Osteoblast (primary cell): ENCODE data around the gene MTFR2. TPM values are rescaled to one million over a fixed set of nuclear protein-coding genes. Genes with fewer than 3 reads are reported as not detected.

Experiments
- DNase-seq: peaks from one replicate; pipeline ENCODE4 v3.0.0; 2011; ENCODE audit warnings: low spot score, mixed read lengths; ENCODE audit not compliant: insufficient read length; ENCODE audit errors: missing footprints
- H2AFZ ChIP-seq: 2 replicates; pipeline ENCODE4 v1.6.0; 2011; ENCODE audit warnings: mild to moderate bottlenecking, low read length
- H3K27ac ChIP-seq: 2 replicates; pipeline ENCODE4 v1.5.1; 2011; ENCODE audit warnings: mild to moderate bottlenecking, low read depth, low read length, moderate library complexity
- H3K27me3 ChIP-seq: 2 replicates; pipeline ENCODE4 v1.6.0; 2012; ENCODE audit warnings: mild to moderate bottlenecking, control low read depth, inconsistent platforms, low read length, moderate library complexity; ENCODE audit not compliant: insufficient read depth
- H3K36me3 ChIP-seq: 2 replicates; pipeline ENCODE4 v1.5.1; 2011; ENCODE audit warnings: mild to moderate bottlenecking, low read length, control low read depth, moderate library complexity; ENCODE audit not compliant: insufficient read depth
- H3K4me1 ChIP-seq: 2 replicates; pipeline ENCODE4 v1.5.1; 2011; ENCODE audit warnings: mild to moderate bottlenecking, low read length, control low read depth, moderate library complexity; ENCODE audit not compliant: insufficient read depth
- H3K4me2 ChIP-seq: 2 replicates; pipeline ENCODE4 v1.6.0; 2011; ENCODE audit warnings: mild to moderate bottlenecking, low read length; ENCODE audit not compliant: insufficient read depth
- H3K4me3 ChIP-seq: fragments of 200-600 bp; sonication (generic); 3 replicates; pipeline ENCODE4 v1.5.1; 2012; ENCODE audit warnings: mild to moderate bottlenecking, low read length, inconsistent platforms; ENCODE audit not compliant: insufficient read depth
- H3K79me2 ChIP-seq: 2 replicates; pipeline ENCODE4 v1.6.0; 2012; ENCODE audit warnings: mild to moderate bottlenecking, low read length, control low read depth, inconsistent platforms; ENCODE audit not compliant: insufficient read depth
- H3K9me3 ChIP-seq: 2 replicates; pipeline ENCODE4 v1.5.1; 2011; ENCODE audit warnings: low read depth, low read length, control low read depth
- H4K20me1 ChIP-seq: 2 replicates; pipeline ENCODE4 v1.6.0; 2012; ENCODE audit warnings: mild to moderate bottlenecking, low read length, control low read depth; ENCODE audit not compliant: insufficient read depth
- total RNA-seq: library from RNA; depleted of rRNA; stranded (reverse); fragments of >200 nt; gene quantifications from 2 replicates; pipeline ENCODE4 v1.2.3, GENCODE V29; 2012
- TF ChIP-seq, protein P1 (sequence below): IDR thresholded peaks from 2 replicates; pipeline ENCODE4 v1.5.1; 2011; ENCODE audit warnings: mild to moderate bottlenecking, low read depth, low read length, moderate library complexity; ENCODE audit errors: extremely low read depth

The MTFR2 gene
- total RNA-seq, 1 donor: 0.72 TPM

DNA sequence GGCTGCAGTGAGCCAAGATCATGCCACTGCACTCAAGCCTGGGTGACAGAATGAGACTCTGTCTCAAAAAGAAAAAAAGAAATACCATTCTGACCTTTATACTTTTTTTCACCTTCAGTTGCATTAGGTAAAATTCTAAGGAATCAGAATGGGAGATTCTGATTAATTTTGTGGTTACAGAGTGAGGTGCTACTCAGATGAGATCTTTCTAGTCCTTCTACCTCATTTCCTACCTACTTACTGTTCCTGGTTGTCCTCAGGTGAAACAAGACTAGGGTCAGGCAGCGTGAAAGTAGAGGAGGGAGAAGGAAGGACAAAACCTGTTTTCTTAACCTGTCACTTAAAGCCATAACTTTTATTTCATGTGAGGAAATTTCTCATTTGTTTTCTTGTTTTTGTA, 63.7 kb downstream of the MTFR2 start:
- Histone ChIP-seq H3K4me1 (no peaks in the 10 kb centered on the region), H3K36me3 (peaks cover 57% of the 10 kb centered on the region), H3K27ac (no peak overlapping the region), H3K27me3 (no peaks in the 10 kb centered on the region), H3K79me2 (no peaks in the 10 kb centered on the region), H3K4me3 (no peak overlapping the region), H3K4me2 (no peak overlapping the region), H3K9me3 (no peaks in the 10 kb centered on the region), H2AFZ (no peak overlapping the region), H4K20me1 (no peaks in the 10 kb centered on the region)
- no peak for DNase-seq
- TF ChIP-seq, protein P1, sequence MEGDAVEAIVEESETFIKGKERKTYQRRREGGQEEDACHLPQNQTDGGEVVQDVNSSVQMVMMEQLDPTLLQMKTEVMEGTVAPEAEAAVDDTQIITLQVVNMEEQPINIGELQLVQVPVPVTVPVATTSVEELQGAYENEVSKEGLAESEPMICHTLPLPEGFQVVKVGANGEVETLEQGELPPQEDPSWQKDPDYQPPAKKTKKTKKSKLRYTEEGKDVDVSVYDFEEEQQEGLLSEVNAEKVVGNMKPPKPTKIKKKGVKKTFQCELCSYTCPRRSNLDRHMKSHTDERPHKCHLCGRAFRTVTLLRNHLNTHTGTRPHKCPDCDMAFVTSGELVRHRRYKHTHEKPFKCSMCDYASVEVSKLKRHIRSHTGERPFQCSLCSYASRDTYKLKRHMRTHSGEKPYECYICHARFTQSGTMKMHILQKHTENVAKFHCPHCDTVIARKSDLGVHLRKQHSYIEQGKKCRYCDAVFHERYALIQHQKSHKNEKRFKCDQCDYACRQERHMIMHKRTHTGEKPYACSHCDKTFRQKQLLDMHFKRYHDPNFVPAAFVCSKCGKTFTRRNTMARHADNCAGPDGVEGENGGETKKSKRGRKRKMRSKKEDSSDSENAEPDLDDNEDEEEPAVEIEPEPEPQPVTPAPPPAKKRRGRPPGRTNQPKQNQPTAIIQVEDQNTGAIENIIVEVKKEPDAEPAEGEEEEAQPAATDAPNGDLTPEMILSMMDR: no peak

DNA sequence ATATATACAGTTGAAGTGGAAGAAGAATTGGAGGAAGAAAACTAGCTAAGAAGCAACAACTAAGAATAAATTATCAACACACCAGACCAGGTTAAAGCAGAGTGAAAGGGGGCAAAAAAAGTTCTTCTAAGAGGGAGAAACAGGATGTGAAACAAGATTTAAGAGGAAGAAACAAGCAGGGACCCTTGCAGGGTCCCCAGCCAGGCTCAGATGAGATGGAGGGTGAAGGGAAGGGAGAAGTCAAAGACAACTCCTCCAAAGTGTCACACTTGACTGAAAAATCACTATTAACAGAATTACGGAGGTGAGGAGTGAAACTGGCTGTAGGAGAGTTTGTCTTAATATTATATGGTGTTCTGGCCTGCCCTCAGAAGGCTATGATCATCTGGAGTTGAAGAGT, 65.4 kb downstream of the MTFR2 start:
- H3K4me1 ChIP-seq: peaks cover 9% of the 10 kb centered on the region
- H3K27ac ChIP-seq: no peak overlapping the region
- H4K20me1 ChIP-seq: no peaks in the 10 kb centered on the region
- no peak overlapping the region for H3K4me2 ChIP-seq
- TF ChIP-seq, protein P1: no peak
- H3K36me3 ChIP-seq: peaks cover 63% of the 10 kb centered on the region
- no peaks in the 10 kb centered on the region for H3K9me3 ChIP-seq
- H3K79me2 ChIP-seq: no peaks in the 10 kb centered on the region
- no peak overlapping the region for H2AFZ ChIP-seq
- no peak for DNase-seq
- H3K4me3 ChIP-seq: no peak overlapping the region
- no peaks in the 10 kb centered on the region for H3K27me3 ChIP-seq

DNA sequence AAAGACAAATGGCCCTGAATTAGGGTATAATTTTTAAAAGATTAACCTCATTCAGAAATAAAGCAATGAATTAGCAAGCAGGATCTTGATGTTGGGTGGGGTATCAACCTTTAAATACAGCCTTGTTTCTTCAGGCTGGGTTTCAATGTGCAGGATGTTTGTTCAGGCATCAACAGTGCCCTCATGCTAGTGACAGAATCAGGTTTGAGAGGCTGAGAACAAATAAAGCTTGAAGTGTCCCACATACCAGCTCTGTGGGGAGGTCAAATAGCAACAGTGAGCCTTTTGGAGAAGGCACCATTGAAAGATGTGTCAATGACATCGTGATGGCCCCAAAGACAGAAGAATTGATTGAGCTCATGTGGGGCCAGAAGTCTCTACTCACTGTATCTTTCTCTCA, 68.2 kb downstream of the MTFR2 start:
- DNase-seq: no peak
- H3K4me2 ChIP-seq: no peak overlapping the region
- H2AFZ ChIP-seq: no peak overlapping the region
- peaks cover 9% of the 10 kb centered on the region for H3K4me1 ChIP-seq
- no peaks in the 10 kb centered on the region for H4K20me1 ChIP-seq
- H3K27ac ChIP-seq: no peak overlapping the region
- no peaks in the 10 kb centered on the region for H3K79me2 ChIP-seq
- H3K9me3 ChIP-seq: no peaks in the 10 kb centered on the region
- TF ChIP-seq, protein P1: no peak
- peaks cover 41% of the 10 kb centered on the region for H3K36me3 ChIP-seq
- no peak overlapping the region for H3K4me3 ChIP-seq
- H3K27me3 ChIP-seq: no peaks in the 10 kb centered on the region

DNA sequence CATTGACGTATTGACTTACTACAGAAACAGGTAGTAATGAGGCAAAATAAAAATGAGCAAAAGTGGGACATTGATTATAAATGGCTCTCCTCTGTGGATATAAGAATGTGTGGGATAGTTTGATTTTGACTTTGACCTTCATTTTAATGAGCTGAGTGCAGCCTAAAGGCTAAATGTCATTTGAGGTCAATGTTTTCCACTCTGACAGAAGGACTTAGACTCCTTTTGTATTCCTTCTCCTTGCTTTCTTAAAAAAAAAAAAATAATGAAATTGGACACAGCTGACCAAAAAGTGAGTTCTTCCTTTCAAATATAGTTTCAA, 68.6 kb downstream of the MTFR2 start:
- Histone ChIP-seq H2AFZ (no peak overlapping the region), H3K4me2 (no peak overlapping the region), H3K79me2 (no peaks in the 10 kb centered on the region), H3K9me3 (no peaks in the 10 kb centered on the region), H3K4me3 (no peak overlapping the region), H3K27ac (no peak overlapping the region), H3K36me3 (peaks cover 38% of the 10 kb centered on the region), H3K4me1 (peaks cover 9% of the 10 kb centered on the region), H3K27me3 (no peaks in the 10 kb centered on the region), H4K20me1 (no peaks in the 10 kb centered on the region)
- TF ChIP-seq, protein P1: no peak
- no peak for DNase-seq

Other genes with a start within 250 kb of the MTFR2 start
- gene BCLAF1, start 39.5 kb upstream of the MTFR2 start, total RNA-seq: 124 and 128 TPM in 2 replicates